GM18507 (cell line): ENCODE results near the gene GPRIN3.

Experiments
- DNase-seq: peaks from one replicate; pipeline ENCODE4 v3.0.0; 2011; ENCODE audit warnings: low read depth; ENCODE audit not compliant: insufficient read length; ENCODE audit errors: extremely low spot score
- FAIRE-seq: peaks from 2 replicates; lab custom pipeline; 2011; peaks lifted over from hg19 to GRCh38; lab: Jason Lieb, UNC

Gene GPRIN3

GRCh38 chr4:89295415-89295927 lies 12.1 kb downstream of the GPRIN3 start:
- no peak for DNase-seq
- FAIRE-seq = no peak

- FAIRE-seq (peak; percentile 86), DNase-seq (peak; percentile 9)
Observed at GRCh38 chr4:89294573-89295269, 12.9 kb downstream of the GPRIN3 start.

- DNase-seq = no peak
- FAIRE-seq = no peak
Observed at GRCh38 chr4:89293299-89293698, 14.3 kb downstream of the GPRIN3 start.

GRCh38 chr4:89290727-89291516 lies 16.7 kb downstream of the GPRIN3 start:
- no peak for DNase-seq
- no peak for FAIRE-seq

GRCh38 chr4:89289312-89289711 lies 18.3 kb downstream of the GPRIN3 start:
- FAIRE-seq = no peak
- DNase-seq = no peak

GRCh38 chr4:89288430-89288829 lies 19.2 kb downstream of the GPRIN3 start:
- DNase-seq (no peak), FAIRE-seq (no peak)

GRCh38 chr4:89287945-89288344 lies 19.7 kb downstream of the GPRIN3 start:
- FAIRE-seq (no peak), DNase-seq (no peak)

GRCh38 chr4:89285745-89286144 lies 21.9 kb downstream of the GPRIN3 start:
- FAIRE-seq (peak; percentile 69), DNase-seq (no peak)

GRCh38 chr4:89284828-89285227 lies 22.8 kb downstream of the GPRIN3 start:
- DNase-seq (no peak), FAIRE-seq (no peak)

- DNase-seq (no peak), FAIRE-seq (no peak)
Observed at GRCh38 chr4:89284020-89284424, 23.6 kb downstream of the GPRIN3 start.

- FAIRE-seq = no peak
- no peak for DNase-seq
Observed at GRCh38 chr4:89283226-89284009, 24.2 kb downstream of the GPRIN3 start.

GRCh38 chr4:89279385-89279784 lies 28.2 kb downstream of the GPRIN3 start:
- DNase-seq (no peak), FAIRE-seq (no peak)

GRCh38 chr4:89277412-89277811 lies 30.2 kb downstream of the GPRIN3 start:
- no peak for FAIRE-seq
- DNase-seq = no peak

- FAIRE-seq (no peak), DNase-seq (no peak)
Observed at GRCh38 chr4:89276296-89276695, 31.3 kb downstream of the GPRIN3 start.

GRCh38 chr4:89275587-89275986 lies 32.0 kb downstream of the GPRIN3 start:
- FAIRE-seq (no peak), DNase-seq (no peak)

- DNase-seq (no peak), FAIRE-seq (no peak)
Observed at GRCh38 chr4:89273741-89274141, 33.9 kb downstream of the GPRIN3 start.

- FAIRE-seq (no peak), DNase-seq (no peak)
Observed at GRCh38 chr4:89270792-89271191, 36.8 kb downstream of the GPRIN3 start.

GRCh38 chr4:89269121-89269666 lies 38.4 kb downstream of the GPRIN3 start:
- DNase-seq = no peak
- no peak for FAIRE-seq

GRCh38 chr4:89268679-89269078 lies 38.9 kb downstream of the GPRIN3 start:
- FAIRE-seq (no peak), DNase-seq (no peak)

GRCh38 chr4:89267846-89268245 lies 39.8 kb downstream of the GPRIN3 start:
- FAIRE-seq = no peak

More at GRCh38 chr4:89267846-89268245, 39.8 kb downstream of the GPRIN3 start:
- no peak for DNase-seq
